K562 (cell line): ENCODE results near the gene COX7A2.

Experiments used
- BHLHE40 ChIP-seq: IDR thresholded peaks from 2 replicates; pipeline ENCODE4 v1.6.1; 2011; ENCODE audit warnings: low read length, improper control_type of control experiment
- CBFB ChIP-seq: sonication (generic); formaldehyde crosslinking; IDR thresholded peaks from 2 replicates; pipeline ENCODE4 v1.4.0; 2020; ENCODE audit warnings: mild to moderate bottlenecking, missing genetic modification reagents
- CREM ChIP-seq: IDR thresholded peaks from 2 replicates; pipeline ENCODE4 v1.6.1; 2014; ENCODE audit warnings: antibody characterized with exemption, low read depth
- EP300 ChIP-seq: IDR thresholded peaks from 2 replicates; pipeline ENCODE4 v1.6.1; 2012; ENCODE audit warnings: low read length, improper control_type of control experiment
- FOXK2 ChIP-seq, 2 experiments: fragments of 450-650 bp; IDR thresholded peaks in 1 of 2; conservative IDR thresholded peaks in 1 of 2; 2 replicates each; pipeline ENCODE4 v1.6.1; 2016; ENCODE audit warnings: low read depth in 2 of 2, mild to moderate bottlenecking in 1 of 2
- MAFK ChIP-seq: IDR thresholded peaks from 2 replicates; pipeline ENCODE4 v1.6.1; 2011; ENCODE audit warnings: low read length, improper control_type of control experiment
- MNT ChIP-seq, 2 experiments: fragments of 450-650 bp; conservative IDR thresholded peaks; 2 replicates each; pipeline ENCODE4 v1.6.1; 2017; ENCODE audit warnings: mild to moderate bottlenecking in 2 of 2, moderate library complexity in 2 of 2
- NR3C1 ChIP-seq: sonication (generic); formaldehyde crosslinking; IDR thresholded peaks from 2 replicates; pipeline ENCODE4 v1.8.1; 2022; ENCODE audit warnings: missing genetic modification reagents
- RAD21 ChIP-seq, 2 experiments: fragments of 250-450 bp in 1 of 2; fragments of 450-650 bp in 1 of 2; sonication (Bioruptor Pico) in 1 of 2; formaldehyde crosslinking in 1 of 2; IDR thresholded peaks in 1 of 2; conservative IDR thresholded peaks in 1 of 2; 2 replicates each; pipeline versions ENCODE4 v1.4.0 to v1.8.0; 2020 to 2022; ENCODE audit warnings: mild to moderate bottlenecking in 2 of 2, moderate library complexity in 1 of 2
- RNF2 ChIP-seq: sonication (generic); IDR thresholded peaks from 2 replicates; pipeline ENCODE4 v1.6.1; 2016
- ZNF197 ChIP-seq: fragments of 200-800 bp; sonication (Bioruptor generic); IDR thresholded peaks from 2 replicates; pipeline ENCODE4 v1.6.1; 2016; ENCODE audit warnings: low read depth, missing genetic modification characterization, missing compliant biosample characterization
- TF ChIP-seq, protein P1 (sequence below): fragments of 150-350 bp; conservative IDR thresholded peaks from 2 replicates; pipeline ENCODE4 v1.6.1; 2014; ENCODE audit warnings: low read length
- TF ChIP-seq, protein P2 (sequence below): fragments of 250-450 bp; sonication (Bioruptor Pico); IDR thresholded peaks from 2 replicates; pipeline ENCODE4 v1.8.0; 2021; ENCODE audit warnings: moderate library complexity, mild to moderate bottlenecking, inconsistent platforms
- TF ChIP-seq, protein P3 (sequence below), 3 experiments: IDR thresholded peaks in 2 of 3; conservative IDR thresholded peaks in 1 of 3; 2 replicates each; pipeline ENCODE4 v1.5.1; 2011 to 2012; ENCODE audit warnings: low read length in 3 of 3, mild to moderate bottlenecking in 3 of 3, control low read depth in 2 of 3, improper control_type of control experiment in 1 of 3, inconsistent platforms in 1 of 3, low read depth in 1 of 3, mixed read lengths in 1 of 3, moderate library complexity in 1 of 3; ENCODE audit not compliant: insufficient read depth in 2 of 3

GRCh38 chr6:75210885-75211739 is 32.5 kb downstream of the COX7A2 start:
- TF ChIP-seq MAFK (no peak), CBFB (CRISPR knock-in tag) (no peak), BHLHE40 (no peak), MNT (conservative IDR thresholded peaks at IDR 0.05) (no peak), FOXK2 (conservative IDR thresholded peaks at IDR 0.05 in 1 of 2, IDR thresholded peaks at IDR 0.05 in 1 of 2; ENCODE audit: low read depth in 2 of 2) (no peak), RNF2 (no peak), RAD21 (CRISPR knock-in tag; conservative IDR thresholded peaks at IDR 0.05 in 1 of 2, IDR thresholded peaks at IDR 0.05 in 1 of 2) (peak; percentile 54 to 75), CREM (no peak), ZNF197 (CRISPR knock-in tag) (no peak), NR3C1 (CRISPR knock-in tag) (no peak), EP300 (no peak)
- TF ChIP-seq, protein P1, sequence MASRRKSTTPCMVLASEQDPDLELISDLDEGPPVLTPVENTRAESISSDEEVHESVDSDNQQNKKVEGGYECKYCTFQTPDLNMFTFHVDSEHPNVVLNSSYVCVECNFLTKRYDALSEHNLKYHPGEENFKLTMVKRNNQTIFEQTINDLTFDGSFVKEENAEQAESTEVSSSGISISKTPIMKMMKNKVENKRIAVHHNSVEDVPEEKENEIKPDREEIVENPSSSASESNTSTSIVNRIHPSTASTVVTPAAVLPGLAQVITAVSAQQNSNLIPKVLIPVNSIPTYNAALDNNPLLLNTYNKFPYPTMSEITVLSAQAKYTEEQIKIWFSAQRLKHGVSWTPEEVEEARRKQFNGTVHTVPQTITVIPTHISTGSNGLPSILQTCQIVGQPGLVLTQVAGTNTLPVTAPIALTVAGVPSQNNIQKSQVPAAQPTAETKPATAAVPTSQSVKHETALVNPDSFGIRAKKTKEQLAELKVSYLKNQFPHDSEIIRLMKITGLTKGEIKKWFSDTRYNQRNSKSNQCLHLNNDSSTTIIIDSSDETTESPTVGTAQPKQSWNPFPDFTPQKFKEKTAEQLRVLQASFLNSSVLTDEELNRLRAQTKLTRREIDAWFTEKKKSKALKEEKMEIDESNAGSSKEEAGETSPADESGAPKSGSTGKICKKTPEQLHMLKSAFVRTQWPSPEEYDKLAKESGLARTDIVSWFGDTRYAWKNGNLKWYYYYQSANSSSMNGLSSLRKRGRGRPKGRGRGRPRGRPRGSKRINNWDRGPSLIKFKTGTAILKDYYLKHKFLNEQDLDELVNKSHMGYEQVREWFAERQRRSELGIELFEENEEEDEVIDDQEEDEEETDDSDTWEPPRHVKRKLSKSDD = no peak
- TF ChIP-seq, protein P2, sequence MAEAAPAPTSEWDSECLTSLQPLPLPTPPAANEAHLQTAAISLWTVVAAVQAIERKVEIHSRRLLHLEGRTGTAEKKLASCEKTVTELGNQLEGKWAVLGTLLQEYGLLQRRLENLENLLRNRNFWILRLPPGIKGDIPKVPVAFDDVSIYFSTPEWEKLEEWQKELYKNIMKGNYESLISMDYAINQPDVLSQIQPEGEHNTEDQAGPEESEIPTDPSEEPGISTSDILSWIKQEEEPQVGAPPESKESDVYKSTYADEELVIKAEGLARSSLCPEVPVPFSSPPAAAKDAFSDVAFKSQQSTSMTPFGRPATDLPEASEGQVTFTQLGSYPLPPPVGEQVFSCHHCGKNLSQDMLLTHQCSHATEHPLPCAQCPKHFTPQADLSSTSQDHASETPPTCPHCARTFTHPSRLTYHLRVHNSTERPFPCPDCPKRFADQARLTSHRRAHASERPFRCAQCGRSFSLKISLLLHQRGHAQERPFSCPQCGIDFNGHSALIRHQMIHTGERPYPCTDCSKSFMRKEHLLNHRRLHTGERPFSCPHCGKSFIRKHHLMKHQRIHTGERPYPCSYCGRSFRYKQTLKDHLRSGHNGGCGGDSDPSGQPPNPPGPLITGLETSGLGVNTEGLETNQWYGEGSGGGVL = no peak
- TF ChIP-seq, protein P3, sequence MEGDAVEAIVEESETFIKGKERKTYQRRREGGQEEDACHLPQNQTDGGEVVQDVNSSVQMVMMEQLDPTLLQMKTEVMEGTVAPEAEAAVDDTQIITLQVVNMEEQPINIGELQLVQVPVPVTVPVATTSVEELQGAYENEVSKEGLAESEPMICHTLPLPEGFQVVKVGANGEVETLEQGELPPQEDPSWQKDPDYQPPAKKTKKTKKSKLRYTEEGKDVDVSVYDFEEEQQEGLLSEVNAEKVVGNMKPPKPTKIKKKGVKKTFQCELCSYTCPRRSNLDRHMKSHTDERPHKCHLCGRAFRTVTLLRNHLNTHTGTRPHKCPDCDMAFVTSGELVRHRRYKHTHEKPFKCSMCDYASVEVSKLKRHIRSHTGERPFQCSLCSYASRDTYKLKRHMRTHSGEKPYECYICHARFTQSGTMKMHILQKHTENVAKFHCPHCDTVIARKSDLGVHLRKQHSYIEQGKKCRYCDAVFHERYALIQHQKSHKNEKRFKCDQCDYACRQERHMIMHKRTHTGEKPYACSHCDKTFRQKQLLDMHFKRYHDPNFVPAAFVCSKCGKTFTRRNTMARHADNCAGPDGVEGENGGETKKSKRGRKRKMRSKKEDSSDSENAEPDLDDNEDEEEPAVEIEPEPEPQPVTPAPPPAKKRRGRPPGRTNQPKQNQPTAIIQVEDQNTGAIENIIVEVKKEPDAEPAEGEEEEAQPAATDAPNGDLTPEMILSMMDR (IDR thresholded peaks at IDR 0.05 in 2 of 3, conservative IDR thresholded peaks at IDR 0.05 in 1 of 3; ENCODE audit: insufficient read depth in 2 of 3, low read depth in 1 of 3, low read length in 3 of 3) = peak; percentile 51 to 81 (median 62); a peak in 5 of 6 replicates
